ENCODE data around the gene FOLR2. TPM values are rescaled to one million over a fixed set of nuclear protein-coding genes. Genes with fewer than 3 reads are reported as not detected.

The FOLR2 gene
- total RNA-seq, 1 donor from 2014 or later: 28.1 TPM

DNA sequence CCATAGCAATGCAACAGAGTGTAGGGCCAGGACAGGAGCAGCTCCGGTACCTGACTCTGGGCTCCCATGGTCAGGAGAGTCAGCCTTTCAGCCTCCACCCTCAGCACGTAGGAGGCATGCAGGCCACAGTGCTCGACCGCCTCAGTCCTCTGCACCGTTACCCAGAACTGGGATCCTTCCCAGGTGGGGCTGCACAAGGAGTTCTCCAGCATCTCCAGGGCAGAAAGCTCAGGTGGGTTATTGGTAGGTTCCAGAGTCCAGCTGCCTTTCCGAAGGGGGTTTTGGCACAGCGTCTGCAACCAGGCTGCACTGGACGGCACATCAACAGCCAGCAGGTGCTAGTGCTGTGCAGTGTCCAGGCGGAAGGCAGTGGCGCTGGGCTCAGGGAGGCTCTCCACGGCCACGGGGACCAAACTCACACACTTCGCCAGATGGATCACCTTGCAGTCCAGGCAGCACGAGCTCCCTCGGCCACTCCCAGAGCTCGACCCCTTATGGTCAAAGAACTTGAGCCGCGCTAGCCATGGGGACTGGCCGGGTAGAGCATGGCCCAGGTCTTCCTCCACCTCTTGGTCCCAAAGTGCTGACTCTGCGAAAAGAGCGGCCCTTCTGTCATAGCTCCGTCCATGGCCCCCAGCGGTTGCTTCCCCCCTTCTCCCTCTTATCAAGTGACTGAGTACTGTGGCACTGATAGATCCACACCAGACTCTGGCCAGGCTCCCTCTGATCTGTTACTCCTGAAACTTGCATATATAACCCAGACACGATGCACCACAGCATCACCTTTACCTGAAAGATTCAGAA, 34.3 kb downstream of the FOLR2 start:
- ATAC-seq: no peak
- intact Hi-C loops (cut with DNase I): no loop called here
- no peak for DNase-seq
- H3K27ac ChIP-seq: no peak overlapping the region
- H3K36me3 ChIP-seq: no peaks in the 10 kb centered on the region
- TF ChIP-seq, protein P1, sequence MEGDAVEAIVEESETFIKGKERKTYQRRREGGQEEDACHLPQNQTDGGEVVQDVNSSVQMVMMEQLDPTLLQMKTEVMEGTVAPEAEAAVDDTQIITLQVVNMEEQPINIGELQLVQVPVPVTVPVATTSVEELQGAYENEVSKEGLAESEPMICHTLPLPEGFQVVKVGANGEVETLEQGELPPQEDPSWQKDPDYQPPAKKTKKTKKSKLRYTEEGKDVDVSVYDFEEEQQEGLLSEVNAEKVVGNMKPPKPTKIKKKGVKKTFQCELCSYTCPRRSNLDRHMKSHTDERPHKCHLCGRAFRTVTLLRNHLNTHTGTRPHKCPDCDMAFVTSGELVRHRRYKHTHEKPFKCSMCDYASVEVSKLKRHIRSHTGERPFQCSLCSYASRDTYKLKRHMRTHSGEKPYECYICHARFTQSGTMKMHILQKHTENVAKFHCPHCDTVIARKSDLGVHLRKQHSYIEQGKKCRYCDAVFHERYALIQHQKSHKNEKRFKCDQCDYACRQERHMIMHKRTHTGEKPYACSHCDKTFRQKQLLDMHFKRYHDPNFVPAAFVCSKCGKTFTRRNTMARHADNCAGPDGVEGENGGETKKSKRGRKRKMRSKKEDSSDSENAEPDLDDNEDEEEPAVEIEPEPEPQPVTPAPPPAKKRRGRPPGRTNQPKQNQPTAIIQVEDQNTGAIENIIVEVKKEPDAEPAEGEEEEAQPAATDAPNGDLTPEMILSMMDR (IDR thresholded peaks at IDR 0.05): no peak
- no peak overlapping the region for H3K4me3 ChIP-seq
- no peaks in the 10 kb centered on the region for H3K9me3 ChIP-seq
- no peaks in the 10 kb centered on the region for H3K4me1 ChIP-seq
- H3K27me3 ChIP-seq (ENCODE audit: low read depth): peaks cover 31% of the 10 kb centered on the region

DNA sequence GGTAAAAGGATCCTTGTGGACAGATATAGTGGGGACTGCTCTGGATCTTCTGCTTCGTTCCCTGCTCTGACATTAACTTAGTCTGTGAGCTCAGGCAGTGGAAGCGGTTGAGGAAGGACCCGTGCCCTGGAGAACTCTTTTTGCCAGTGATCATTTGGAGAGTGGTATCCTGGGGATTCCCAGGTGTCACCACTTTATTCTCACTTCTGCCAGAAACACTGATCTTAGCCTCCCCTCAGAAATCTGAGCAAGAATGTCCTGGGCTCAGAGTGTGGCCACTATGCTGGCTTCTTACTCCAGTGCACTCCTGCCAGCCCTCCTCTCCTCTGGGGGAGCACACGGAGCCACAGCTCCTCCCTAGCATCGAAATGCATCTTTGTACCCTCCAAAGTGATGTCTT, 35.0 kb downstream of the FOLR2 start:
- intact Hi-C loops (cut with DNase I): no loop called here
- no peak for DNase-seq
- TF ChIP-seq, protein P1 (IDR thresholded peaks at IDR 0.05): no peak
- Histone ChIP-seq H3K4me3 (no peak overlapping the region), H3K27ac (no peak overlapping the region), H3K27me3 (ENCODE audit: low read depth) (peaks cover 23% of the 10 kb centered on the region), H3K9me3 (no peaks in the 10 kb centered on the region), H3K36me3 (no peaks in the 10 kb centered on the region), H3K4me1 (no peaks in the 10 kb centered on the region)
- no peak for ATAC-seq

DNA sequence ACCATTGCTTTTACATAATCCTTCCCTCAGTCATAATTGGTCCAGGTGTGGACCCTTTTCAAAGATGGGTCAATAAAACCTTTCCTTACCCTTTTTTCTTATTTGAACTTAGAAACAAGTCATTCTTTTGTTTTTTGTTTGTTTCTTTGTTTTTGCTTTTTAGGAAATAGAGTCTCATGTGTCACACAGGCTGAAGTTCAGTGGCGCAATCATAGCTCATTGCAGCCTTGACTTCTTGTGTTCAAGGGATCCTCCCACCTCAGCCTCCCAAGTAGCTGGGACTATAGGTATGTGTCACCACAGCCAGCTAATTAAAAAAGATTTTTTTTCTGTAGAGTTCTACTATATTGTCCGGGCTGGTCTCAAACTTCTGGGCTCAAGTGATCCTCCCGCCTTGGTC, 36.8 kb downstream of the FOLR2 start:
- Histone ChIP-seq H3K4me3 (no peak overlapping the region), H3K36me3 (no peaks in the 10 kb centered on the region), H3K27ac (no peak overlapping the region), H3K9me3 (no peaks in the 10 kb centered on the region), H3K27me3 (ENCODE audit: low read depth) (peaks cover 6% of the 10 kb centered on the region), H3K4me1 (no peaks in the 10 kb centered on the region)
- DNase-seq (no peak), ATAC-seq (no peak)
- intact Hi-C loops (cut with DNase I): no loop called here
- TF ChIP-seq, protein P1 (IDR thresholded peaks at IDR 0.05): no peak

DNA sequence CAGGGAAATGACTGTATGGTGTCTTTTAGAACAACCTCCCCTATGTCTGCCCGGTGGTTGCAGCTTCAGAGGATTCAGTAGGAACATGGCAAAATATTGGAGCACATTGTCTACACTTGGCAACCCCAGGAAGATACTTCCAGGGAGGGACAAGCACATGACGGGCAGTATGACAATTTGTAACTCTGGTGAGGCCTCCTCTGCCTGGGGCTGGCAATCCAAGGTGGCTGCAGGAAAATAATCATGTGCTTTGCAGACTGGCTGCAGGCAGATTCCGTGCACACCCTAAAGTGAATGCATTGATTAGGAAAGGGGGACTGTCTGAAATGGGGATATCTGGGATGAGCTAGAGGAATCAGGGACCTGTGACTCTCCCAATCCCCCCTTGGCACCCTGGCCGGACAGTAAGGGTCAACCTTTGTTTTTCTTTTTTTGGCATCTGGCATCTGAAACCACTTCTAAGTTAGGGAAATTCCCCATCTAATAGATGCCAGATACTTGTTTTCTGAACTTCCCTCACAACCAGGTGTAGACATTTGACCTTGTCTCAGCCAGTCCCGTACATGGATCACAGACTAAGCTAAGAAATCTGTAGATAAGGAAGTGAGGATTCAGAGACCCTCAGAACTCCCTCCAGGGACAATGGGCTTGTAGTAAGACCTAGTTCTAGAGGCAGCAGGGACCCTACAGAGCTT, 37.9 kb downstream of the FOLR2 start:
- ATAC-seq (no peak), DNase-seq (no peak)
- Histone ChIP-seq H3K4me1 (no peaks in the 10 kb centered on the region), H3K4me3 (no peak overlapping the region), H3K27ac (no peak overlapping the region), H3K27me3 (ENCODE audit: low read depth) (no peaks in the 10 kb centered on the region), H3K9me3 (no peaks in the 10 kb centered on the region), H3K36me3 (no peaks in the 10 kb centered on the region)
- TF ChIP-seq, protein P1 (IDR thresholded peaks at IDR 0.05): no peak
- intact Hi-C loops (cut with DNase I): no loop called here

DNA sequence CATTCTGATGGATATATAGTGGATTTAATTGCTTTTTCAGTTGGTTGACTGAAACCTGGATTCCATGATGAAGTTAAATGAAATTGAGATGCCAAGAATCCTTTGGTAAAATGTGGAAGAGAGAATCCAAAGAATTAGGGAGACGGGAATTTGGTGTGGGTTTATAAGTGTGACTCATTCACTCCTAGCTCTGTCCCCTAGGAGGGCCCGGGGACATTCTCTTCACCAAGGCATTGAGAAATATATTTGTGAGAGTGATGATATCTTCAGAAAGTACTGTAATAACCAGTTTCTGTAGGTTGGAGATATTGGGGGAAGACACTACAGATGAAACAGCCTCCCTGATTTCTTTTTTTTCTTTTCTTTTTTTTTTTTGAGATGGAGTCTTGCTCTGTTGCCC, 41.0 kb downstream of the FOLR2 start:
- no peak overlapping the region for H3K4me3 ChIP-seq
- H3K36me3 ChIP-seq: no peaks in the 10 kb centered on the region
- ATAC-seq (no peak), DNase-seq (no peak)
- no peaks in the 10 kb centered on the region for H3K9me3 ChIP-seq
- H3K4me1 ChIP-seq: no peaks in the 10 kb centered on the region
- H3K27ac ChIP-seq: no peak overlapping the region
- TF ChIP-seq, protein P1 (IDR thresholded peaks at IDR 0.05): no peak
- intact Hi-C loops (cut with DNase I): no loop called here
- H3K27me3 ChIP-seq (ENCODE audit: low read depth): peaks cover 6% of the 10 kb centered on the region
